Breast epithelium (tissue), 4 donors: ENCODE results near the gene CPSF2. TPM values are rescaled to one million over a fixed set of nuclear protein-coding genes. Genes with fewer than 3 reads are reported as not detected.

ENCODE experiments used
- DNase-seq, 2 donors: peaks; one replicate each; pipeline ENCODE4 v3.0.0-alpha.2; 2019; ENCODE audit warnings: low spot score in 2 of 2
- H3K27ac ChIP-seq, 2 donors: fragments of 200-600 bp; sonication (generic) in 1 of 2; one replicate each; pipeline ENCODE4 v1.5.1; 2016 to 2019; ENCODE audit warnings: mild to moderate bottlenecking in 1 of 2
- H3K27me3 ChIP-seq, 2 donors: fragments of 200-600 bp; sonication (generic) in 1 of 2; one replicate each; pipeline versions ENCODE4 v1.5.1 to v1.6.0; 2017 to 2019; ENCODE audit warnings: control low read depth in 1 of 2, mild to moderate bottlenecking in 1 of 2
- H3K36me3 ChIP-seq: fragments of 200-600 bp; one replicate; pipeline ENCODE4 v1.5.1; 2019
- H3K4me1 ChIP-seq, 2 donors: fragments of 200-600 bp; sonication (generic); one replicate each; pipeline ENCODE4 v1.5.1; 2016 to 2019; ENCODE audit warnings: control low read depth in 1 of 2
- H3K4me3 ChIP-seq, 3 donors: fragments of 200-600 bp; sonication (generic); 1 replicate in 2 of 3; 2 replicates in 1 of 3; pipeline ENCODE4 v1.5.1; 2016 to 2019; ENCODE audit warnings: mild to moderate bottlenecking in 3 of 3, moderate library complexity in 2 of 3
- H3K9me3 ChIP-seq, 2 donors: fragments of 200-600 bp; sonication (generic) in 1 of 2; one replicate each; pipeline ENCODE4 v1.5.1; 2016 to 2019; ENCODE audit warnings: control low read depth in 1 of 2
- POLR2A ChIP-seq: fragments of 450-650 bp; IDR thresholded peaks from one replicate; pipeline ENCODE4 v1.6.1; 2016; ENCODE audit warnings: antibody characterized with exemption, mild to moderate bottlenecking, moderate library complexity
- POLR2AphosphoS5 ChIP-seq, 3 donors: sonication (generic); formaldehyde crosslinking; IDR thresholded peaks; one replicate each; pipeline ENCODE4 v1.6.1; 2017; ENCODE audit warnings: antibody characterized with exemption in 3 of 3
- intact Hi-C: fragments of 100-400 bp; cut with DNase I; formaldehyde crosslinking; loops from one replicate; pipeline ENCODE4 v1.15.1; 2023; ENCODE audit warnings: low total_unique reads
- total RNA-seq, 3 donors: library from RNA; depleted of rRNA; stranded (reverse); fragments of >200 nt; gene quantifications; one replicate each; pipeline ENCODE4 v1.1.0, GENCODE V29; 2016
- TF ChIP-seq, protein P1 (sequence below), 3 donors: fragments of 450-650 bp; IDR thresholded peaks; one replicate each; pipeline ENCODE4 v1.5.1; 2016 to 2017; ENCODE audit warnings: antibody characterized with exemption in 3 of 3, mild to moderate bottlenecking in 3 of 3, moderate library complexity in 3 of 3

The CPSF2 gene
- total RNA-seq, 3 donors from 2014 or later: 20.0 to 38.2 (median 34.9) TPM

GRCh38 chr14:92217936-92218335 is 96.2 kb downstream of the CPSF2 start:
- intact Hi-C loops: no loop called here
- no peak for DNase-seq
- no peaks in the 10 kb centered on the region for H3K9me3 ChIP-seq
- no peak overlapping the region for H3K27ac ChIP-seq
- no peaks in the 10 kb centered on the region for H3K36me3 ChIP-seq
- H3K4me1 ChIP-seq: no peaks in the 10 kb centered on the region
- H3K27me3 ChIP-seq: no peaks in the 10 kb centered on the region
- TF ChIP-seq POLR2A: no peak
- TF ChIP-seq POLR2AphosphoS5 (IDR thresholded peaks at IDR 0.05): no peak
- TF ChIP-seq, protein P1, sequence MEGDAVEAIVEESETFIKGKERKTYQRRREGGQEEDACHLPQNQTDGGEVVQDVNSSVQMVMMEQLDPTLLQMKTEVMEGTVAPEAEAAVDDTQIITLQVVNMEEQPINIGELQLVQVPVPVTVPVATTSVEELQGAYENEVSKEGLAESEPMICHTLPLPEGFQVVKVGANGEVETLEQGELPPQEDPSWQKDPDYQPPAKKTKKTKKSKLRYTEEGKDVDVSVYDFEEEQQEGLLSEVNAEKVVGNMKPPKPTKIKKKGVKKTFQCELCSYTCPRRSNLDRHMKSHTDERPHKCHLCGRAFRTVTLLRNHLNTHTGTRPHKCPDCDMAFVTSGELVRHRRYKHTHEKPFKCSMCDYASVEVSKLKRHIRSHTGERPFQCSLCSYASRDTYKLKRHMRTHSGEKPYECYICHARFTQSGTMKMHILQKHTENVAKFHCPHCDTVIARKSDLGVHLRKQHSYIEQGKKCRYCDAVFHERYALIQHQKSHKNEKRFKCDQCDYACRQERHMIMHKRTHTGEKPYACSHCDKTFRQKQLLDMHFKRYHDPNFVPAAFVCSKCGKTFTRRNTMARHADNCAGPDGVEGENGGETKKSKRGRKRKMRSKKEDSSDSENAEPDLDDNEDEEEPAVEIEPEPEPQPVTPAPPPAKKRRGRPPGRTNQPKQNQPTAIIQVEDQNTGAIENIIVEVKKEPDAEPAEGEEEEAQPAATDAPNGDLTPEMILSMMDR (IDR thresholded peaks at IDR 0.05): no peak
- H3K4me3 ChIP-seq: no peak overlapping the region

Other genes starting within 250 kb of the CPSF2 start
- 100 to 1,000 TPM in 1 of 3 donors, 10 to 100 TPM in 2; 81.8 to 171 (median 83.2) TPM for gene FBLN5, start 174.3 kb upstream of the CPSF2 start, total RNA-seq
- gene TRIP11, start 81.9 kb upstream of the CPSF2 start, total RNA-seq: 10 to 100 TPM; 39.7 to 64.1 (median 41.1) TPM
- 10 to 100 TPM; 36.2 to 46.7 (median 36.7) TPM for gene ATXN3, start 15.4 kb upstream of the CPSF2 start, total RNA-seq
- 100 to 1,000 TPM; 211 to 256 (median 225) TPM for gene NDUFB1, start 263 bp upstream of the CPSF2 start, total RNA-seq
- gene SLC24A4, start 201.2 kb downstream of the CPSF2 start, total RNA-seq: under 1 TPM in 2 of 3 donors, not detected in 1; 0.15 to 0.96 TPM